NB4 (cell line): ENCODE data around the gene MAD2L2.

Experiments used
- POLR2A ChIP-seq: IDR thresholded peaks from 2 replicates; pipeline ENCODE4 v1.6.1; 2011; ENCODE audit warnings: mild to moderate bottlenecking; ENCODE audit not compliant: insufficient read length; ENCODE audit errors: extremely low read depth
- TF ChIP-seq, protein P1 (sequence below): IDR thresholded peaks from one replicate; pipeline ENCODE4 v1.5.1; 2012; ENCODE audit warnings: low read depth, low read length

DNA sequence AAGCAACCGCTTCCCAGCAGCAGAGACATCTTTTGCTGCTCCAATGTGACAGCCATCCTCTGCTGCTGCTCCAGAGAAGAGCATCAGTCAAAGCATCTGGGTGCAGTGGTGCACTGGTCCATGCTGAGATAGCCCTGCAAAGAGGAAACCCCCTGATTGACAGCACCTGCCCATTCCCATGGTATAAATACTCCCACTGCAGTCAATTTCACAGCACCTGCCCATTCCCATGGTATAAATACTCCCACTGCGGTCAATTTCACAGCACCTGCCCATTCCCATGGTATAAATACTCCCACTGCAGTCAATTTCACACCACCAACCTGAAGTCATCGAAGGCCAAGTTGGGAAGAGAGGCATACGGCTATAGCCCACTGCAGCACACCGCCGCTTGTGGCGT lies 52.2 kb downstream of the MAD2L2 start:
- TF ChIP-seq, protein P1, sequence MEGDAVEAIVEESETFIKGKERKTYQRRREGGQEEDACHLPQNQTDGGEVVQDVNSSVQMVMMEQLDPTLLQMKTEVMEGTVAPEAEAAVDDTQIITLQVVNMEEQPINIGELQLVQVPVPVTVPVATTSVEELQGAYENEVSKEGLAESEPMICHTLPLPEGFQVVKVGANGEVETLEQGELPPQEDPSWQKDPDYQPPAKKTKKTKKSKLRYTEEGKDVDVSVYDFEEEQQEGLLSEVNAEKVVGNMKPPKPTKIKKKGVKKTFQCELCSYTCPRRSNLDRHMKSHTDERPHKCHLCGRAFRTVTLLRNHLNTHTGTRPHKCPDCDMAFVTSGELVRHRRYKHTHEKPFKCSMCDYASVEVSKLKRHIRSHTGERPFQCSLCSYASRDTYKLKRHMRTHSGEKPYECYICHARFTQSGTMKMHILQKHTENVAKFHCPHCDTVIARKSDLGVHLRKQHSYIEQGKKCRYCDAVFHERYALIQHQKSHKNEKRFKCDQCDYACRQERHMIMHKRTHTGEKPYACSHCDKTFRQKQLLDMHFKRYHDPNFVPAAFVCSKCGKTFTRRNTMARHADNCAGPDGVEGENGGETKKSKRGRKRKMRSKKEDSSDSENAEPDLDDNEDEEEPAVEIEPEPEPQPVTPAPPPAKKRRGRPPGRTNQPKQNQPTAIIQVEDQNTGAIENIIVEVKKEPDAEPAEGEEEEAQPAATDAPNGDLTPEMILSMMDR: no peak
- no peak for TF ChIP-seq POLR2A
